Measurements from ENCODE around the gene CALN1.

CALN1 gene

DNA sequence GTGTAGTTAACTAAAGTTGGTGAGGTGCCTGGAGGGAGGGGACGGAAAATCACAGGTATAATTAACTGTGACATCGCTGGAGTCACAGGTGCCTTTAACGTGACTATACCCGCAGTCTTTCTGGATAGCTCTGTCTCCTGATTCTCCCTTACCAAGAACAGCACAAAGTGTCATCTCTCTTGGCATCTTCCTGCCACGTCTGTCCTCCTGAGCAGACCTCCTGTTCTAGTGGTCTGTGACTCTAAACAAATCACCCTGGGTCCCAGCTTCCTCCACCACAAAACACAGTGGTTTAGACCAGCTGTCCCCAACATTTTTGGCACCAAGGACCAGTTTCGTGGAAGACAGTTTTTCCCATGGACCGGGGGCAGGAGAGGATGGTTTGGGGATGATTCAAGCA lies 90.5 kb downstream of the CALN1 start:
- DNase-seq: no peak

DNA sequence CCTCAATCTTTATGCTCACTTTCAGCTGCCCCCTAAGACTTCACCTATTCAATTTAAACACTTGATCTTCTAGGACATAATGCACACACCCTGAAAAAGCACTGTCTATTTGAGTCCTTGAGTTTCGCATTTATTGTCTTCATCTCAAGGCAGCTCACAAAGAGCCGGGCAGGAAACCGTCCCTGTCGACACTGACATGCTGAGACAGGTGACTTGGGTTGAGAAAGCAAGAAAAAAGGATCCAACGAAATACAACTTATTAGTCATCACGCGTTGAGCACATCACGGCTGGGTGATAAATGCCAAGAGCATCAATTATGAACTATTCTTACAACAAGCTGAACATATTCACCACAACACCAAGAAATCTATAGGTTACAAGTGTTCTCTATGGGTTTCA lies 91.1 kb downstream of the CALN1 start:
- no peak for DNase-seq

DNA sequence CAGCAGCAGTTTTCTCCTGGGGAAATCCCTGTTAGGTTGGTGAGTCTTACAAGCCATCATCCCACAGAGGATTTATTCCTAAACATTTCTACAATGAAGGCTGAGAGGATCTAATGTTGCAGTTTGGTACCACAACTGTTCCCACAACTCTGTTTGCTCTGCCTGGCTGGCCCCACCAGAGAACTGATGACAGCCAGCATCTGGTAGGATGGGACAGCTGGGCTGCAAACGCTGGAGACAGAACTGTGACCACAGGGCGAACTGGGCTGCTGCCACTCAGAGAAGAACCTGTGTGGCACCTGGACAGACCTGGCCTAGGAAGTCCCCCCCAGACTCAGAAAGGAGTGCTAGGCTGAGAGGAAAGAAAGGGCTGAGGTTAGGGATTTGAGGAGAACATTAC lies 94.8 kb downstream of the CALN1 start:
- no peak for DNase-seq

DNA sequence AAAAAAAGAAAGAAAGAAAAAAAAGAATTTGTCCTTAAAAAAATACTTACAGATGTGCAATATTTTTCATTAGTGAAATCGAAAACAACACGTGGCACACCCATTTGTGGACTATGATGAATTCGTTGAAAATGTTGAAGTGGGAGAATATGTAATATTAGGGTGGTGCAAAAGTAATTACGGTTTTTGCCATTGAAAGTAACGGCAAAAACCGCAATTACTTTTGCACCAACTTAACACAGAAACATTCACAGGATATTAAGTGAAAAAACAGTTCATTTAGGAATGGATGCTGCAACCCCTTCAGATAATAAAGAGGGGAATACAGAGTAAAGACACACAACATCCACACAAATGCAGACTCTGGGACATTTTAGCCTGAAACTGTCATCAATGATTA lies 96.0 kb downstream of the CALN1 start:
- no peak for DNase-seq

DNA sequence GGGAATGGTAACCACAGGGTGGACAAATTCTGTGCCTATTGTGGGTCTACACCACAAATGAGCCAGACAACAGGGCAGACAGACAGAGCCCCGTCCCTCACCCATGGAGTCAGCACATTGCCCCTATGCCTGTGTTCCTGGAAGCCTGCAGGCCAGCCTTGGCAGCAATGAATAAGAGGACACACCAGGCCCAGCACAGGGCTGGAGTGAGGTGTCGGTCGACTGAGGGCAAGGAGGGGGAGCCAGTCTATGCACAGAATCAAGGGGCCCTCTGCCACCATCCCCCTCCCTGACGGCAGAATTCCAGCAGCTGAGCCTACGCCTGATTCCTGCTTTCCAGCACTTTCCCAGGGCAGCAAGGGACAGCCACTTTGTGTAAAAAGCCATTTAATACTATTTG lies 98.2 kb downstream of the CALN1 start:
- DNase-seq: no peak

DNA sequence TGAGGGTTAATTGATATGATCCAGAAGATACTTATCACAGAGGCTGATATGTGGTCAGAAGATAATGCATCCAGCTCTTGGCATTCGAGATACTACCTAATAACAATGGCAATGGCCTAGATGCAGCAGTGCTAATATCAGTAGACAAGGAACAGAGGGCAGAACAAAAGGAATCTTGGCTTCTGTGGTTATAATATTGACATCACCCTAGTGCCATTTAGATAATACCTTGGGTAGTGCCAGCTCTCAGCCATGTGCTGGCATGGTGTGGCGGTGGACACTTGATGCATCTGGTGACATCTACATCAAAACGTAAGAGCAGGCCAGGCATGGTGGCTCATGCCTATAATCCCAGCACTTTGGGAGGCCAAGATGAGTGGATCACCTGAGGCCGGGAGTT lies 101.8 kb downstream of the CALN1 start:
- no peak for DNase-seq

DNA sequence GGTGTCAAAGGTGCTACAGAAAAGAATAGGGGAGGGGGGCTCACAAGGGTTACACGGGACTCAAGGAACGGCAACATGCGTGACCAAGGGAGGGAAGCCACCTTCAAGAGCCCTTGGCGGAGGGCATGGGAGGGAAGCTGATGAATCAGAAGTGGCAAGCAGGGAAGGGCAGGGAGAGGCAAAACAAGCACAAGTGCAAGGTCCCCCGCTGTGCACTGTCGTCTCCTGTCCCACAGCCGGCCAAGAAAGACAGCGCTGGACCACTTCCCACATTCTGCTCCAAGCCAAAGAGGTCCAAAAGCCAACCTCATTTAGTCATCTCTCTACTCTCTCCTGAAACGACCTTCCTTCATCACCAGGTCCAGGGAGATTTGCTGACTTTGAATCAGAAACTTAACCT lies 102.7 kb downstream of the CALN1 start:
- DNase-seq: no peak

DNA sequence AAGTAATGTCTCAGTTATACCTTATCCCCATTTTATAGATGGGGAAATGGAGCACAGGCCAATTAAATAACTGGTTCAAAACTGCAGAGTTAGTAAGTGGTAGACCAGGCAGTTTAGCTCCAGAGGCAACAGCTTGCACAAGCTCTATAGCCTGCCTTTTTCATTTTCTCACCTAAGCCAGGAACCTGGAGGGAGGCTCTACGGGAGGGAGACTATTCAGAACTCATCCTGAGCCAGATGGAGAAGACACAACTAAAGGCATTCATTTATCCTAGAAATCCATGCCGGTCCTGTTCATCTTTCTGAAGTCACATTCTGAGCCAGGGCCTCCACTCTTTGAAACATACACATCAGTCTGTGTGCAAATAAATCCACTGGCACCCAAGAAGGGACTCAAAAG lies 103.2 kb downstream of the CALN1 start:
- no peak for DNase-seq

DNA sequence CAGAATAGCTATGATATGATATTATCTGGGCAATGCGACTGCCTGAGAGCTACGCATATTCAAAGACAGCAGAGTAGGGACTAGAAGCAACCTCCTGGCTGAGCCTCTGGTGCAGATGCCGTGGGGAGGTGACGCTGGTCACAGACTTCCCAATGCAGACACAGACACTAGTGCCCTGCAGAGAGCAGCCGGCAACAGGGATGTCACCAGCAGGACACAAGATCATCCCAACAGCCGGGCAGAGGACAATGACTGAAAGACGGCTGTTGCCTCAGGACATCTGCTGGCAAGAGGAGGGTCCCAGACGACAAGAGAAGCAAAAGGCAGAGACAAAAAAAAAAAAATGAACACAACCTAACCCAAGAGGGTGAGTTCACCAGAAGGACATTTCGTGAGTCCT lies 104.6 kb downstream of the CALN1 start:
- DNase-seq: no peak

DNA sequence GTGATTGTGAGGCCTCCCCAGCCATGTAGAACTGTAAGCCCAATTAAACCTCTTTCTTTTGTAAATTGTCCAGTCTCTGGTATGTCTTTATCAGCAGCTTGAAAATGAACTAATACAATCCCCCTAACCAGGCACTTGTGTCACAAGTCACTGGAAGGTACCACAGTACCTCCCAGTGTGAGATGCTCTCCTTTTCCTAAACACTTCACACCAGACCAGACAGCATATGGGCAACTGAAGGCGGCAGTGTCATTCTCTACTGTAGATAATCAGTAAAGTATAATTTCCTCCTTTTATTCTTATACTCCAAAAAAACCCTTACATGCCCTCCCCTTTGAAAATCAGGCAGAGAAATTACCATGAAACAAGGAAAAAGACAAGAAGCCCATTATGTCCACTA lies 113.2 kb downstream of the CALN1 start:
- DNase-seq: no peak

DNA sequence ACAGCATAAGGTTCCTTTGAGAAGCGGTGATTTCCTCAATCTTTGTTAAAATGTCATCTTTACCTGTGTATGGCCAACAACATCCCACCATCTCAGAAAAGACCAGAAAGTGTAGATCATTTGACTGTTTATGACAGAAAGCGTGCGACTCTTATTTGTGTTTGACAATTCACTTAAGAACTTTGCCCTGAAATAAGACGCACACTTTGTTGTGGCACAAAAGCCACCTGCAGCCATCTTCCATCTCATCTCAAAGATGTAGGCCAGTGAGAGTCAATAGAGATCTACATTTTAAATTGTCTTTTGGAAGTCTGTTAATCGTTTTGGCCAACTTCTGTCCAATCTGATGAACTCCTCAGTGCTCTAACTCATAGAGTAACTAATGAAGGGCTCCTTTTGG lies 114.0 kb downstream of the CALN1 start:
- no peak for DNase-seq

DNA sequence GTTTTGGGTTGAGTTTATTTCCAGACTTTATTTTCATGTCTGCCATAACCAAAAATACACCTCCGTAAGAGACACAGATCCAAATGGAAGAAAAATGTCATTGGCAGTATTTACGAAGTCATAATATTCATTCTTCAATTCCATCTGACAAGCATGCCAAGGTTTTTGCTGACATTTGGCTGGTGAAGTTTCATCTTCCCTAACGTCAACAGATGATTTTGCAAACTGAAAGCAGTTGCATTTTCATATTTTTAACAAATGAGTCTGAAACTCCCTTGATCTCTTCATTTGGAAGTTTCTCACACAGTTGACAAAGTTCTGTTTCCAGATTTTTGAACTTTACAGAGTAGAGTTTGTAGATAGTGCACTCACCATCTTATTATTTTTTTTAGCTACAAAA lies 114.5 kb downstream of the CALN1 start:
- no peak for DNase-seq

DNA sequence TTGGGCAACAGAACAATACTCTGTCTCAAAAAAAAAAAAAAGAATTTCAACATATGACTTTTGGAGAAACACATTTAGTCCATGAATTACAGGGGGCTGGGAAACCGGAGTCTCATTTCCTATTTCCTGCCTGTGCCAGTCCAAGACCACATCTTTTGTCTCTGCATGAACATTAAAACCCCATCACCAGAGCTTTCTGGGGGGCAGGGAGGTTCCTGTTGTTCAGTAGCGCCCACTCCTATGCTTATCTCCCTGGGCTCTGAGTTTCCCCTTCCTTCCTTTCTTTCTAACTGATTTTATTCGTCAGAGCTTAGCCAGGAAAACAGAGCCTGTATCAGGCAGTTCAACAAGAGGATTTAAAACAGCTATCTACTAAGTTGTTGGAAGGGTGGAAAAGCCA lies 119.3 kb downstream of the CALN1 start:
- peak; percentile 27 for DNase-seq

DNA sequence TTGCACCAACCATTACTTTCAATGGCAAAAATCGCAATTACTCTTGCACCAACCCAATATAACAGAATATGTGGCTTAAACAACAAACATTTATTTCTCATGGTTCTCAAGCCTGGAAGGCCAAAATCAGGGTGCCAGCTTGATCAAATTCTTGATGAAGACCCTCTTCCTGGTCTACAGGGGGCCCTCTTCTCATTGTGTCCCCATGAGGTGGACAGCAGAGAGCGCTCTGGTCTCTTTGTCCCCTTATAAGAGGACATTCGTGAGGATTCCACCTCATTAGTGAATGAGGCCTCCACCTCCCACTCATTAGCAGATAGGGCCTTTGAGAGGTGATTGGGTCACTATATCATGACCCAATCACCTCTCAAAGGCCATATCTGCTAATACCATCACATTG lies 120.0 kb downstream of the CALN1 start:
- no peak for DNase-seq

DNA sequence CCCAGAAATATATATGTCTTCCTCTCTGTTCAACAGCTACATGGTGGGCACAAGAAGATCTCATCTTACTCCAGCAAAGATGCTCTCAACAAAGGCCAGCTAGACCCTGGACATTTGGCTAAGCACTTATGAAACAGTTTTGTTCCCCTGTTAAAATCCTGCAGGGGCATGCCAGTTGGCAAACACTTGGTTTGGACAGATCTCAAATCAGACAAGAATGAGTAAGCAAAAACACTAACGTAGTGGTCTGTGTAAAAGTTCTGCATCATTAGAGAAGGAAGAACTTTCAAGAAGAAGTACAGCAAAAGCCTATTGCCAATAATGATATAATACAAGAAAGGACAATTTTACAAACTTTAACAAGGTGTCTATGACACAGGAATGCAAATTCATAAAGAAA lies 125.6 kb downstream of the CALN1 start:
- DNase-seq: no peak

DNA sequence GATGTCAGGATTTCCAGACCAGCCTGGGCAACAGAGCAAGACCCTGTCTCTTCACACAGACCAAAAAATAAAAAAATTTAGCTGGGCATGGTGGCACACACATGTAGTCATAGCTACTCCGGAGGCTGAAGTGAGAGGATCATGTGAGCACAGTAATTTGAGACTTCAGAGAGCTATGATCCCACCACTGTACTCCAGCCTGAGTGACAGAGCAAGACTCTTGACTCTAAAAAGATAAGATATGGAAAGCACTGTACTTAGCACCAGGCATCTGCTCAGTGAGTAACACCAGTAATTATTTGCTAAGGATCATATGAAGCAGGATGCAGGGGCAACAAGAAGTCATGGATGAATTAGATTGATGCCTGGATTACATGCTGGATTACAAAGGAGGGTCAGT lies 128.8 kb downstream of the CALN1 start:
- DNase-seq: no peak

DNA sequence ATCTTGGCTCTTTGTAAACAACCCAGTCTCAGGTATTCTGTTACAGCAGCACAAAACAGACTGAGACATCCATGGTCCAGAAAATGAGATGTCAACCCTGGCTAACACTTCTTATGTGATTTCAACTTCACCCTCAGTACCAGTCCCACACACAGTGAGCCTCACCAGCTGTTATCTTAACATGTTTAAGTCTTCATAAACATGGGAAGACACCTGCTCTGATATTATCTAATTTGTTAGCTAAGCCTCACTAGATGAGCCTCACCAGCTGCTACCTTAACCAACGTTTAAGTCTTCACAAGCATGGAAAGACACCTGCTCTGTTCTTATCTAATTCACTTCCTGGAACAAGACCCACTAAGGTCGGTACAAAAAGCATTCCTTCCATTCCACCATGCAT lies 130.8 kb downstream of the CALN1 start:
- no peak for DNase-seq

DNA sequence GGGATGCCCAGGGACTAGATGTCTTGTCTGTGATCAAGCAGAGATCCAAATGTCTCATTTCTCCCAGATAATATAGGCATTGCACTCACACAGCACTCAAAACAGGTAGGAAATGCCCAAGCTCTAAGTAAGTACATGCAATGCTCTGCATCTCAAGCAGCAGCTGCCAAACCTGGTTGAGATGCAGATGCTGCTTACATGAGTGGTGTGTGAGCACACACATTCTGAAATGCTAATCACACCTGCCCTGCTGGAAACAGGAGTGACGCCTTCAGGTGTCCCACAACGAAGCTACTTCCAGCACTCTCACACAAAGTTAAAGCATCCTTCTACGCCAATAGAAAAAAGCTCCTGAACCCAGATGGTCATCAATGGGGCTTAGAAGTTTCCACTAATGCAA lies 132.9 kb downstream of the CALN1 start:
- no peak for DNase-seq

DNA sequence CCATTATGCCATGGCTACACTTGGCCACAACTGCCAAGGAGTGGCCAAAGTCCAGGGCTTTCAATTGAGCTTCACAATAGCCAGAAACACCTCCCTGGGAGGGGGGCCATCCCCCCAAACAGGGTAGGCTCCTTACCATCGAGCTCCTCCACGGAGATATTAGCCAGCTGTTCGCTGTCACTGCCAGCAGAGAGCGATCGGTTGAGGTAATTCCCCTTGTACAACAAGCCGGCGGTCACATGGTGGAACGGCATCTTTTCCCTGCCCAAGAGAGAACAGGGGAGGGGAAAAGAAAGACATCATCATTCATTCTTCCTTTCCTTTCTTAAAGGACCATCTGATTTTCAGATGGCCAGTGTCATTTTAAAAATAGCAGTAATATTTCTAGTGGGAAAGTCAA lies 133.6 kb downstream of the CALN1 start:
- no peak for DNase-seq

DNA sequence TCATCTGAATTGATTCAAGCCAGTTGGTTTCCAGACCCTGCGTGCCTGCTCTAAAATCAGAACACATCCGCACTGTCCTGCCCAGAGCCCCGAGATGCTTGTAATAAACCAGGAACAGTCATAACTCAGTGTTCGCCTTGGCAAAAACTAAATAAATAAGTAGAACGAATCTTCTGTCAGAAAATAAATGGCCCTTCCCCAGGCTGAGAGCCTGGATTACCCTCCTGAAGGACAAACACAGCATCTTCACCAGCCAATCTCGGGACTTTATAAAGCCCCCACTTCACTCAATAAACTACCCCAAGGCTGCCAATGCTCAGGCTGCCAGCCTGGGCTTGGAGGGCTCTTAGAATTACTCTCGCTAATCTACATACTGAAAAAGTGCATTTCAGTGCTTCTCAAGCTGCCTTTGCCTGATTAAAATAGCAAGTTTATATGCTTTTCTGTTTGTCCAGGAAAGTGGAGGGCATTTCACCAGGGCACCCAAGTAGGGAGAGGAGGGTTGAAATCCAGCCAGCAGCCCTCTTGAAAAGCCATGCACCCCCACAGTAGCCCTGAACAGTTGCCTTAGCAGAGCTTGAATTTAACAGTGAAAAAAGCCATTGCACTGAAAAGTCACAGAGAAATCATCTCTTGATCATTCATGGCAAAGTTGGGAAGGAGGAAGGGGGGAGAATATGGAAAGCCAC lies 136.6 kb downstream of the CALN1 start:
- no peak for DNase-seq

DNA sequence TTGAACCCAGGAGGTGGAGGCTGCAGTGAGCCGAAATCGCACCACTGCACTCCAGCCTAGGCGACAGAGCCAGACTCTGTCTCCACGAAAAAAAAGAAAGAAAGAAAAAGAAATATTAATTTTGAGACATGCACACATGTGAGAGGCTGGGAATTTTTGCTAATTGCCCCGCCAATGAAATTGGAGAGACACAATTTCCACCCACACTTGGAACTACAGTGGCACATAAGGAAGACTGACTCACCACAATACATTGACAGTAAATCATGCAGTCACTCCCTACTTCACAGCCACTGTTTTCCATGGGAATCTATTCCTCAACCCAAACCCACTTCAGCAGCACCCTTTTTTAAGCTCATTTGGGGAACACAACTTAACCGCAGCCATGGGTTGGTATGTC lies 139.7 kb downstream of the CALN1 start:
- no peak for DNase-seq

DNA sequence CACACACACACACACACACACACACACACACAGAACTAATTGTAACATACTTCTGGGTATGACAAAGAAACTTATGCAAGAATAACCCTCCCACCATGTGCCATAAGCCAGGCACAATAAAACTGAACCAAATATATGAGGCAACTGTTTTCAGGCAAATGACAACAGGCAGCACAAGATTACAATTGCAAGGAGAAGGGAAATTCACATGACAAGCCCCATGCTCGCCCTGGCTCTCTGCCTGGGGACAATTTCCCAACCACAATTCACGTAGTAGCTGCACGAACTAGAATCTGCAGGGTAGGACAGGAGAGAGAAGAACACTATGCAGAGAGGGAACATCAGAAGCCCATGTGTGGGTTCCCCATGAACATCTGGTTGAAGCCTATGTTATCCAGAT lies 143.3 kb downstream of the CALN1 start:
- DNase-seq: no peak

DNA sequence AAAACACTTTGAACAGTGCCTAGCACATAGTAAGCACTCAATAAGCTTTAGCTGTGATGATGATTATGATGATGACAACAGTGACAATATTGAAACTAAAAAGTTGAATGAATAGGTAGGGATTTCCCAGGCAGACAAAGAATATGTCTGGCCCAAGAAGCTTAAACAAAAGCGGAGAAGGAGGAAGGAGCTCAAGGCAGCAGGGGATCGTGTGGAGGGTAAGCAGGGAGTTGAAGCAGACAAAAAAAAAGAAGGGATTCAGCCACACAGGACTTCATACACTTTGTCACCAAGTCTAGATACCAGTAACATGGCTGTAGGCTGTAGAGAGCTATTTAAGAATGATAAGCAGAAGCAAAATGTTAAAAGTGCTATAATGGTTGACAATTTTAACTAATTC lies 144.0 kb downstream of the CALN1 start:
- DNase-seq: no peak

DNA sequence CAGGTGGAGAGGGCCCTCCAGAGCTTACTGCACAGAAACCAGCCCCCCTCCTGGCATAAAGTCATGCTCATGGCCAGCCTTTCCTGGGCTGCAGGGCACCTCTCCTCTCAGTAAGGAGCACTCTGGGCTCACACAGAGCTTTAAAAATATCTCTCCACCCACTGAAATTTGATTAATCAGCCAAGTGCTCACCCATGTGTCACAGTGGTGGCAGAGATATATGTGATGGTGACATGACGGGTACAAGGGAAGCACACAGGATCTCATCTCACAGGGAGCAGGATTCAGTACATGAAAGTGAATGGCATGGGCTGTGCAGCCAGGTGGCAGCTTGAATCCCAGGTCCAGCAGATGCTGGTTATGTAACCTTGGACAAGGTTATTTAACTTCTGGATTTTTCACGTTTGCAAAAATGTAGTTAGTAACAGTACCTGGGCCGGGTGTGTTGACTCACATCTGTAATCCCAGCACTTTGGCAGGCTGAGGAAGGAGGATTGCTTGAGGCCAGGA lies 144.8 kb downstream of the CALN1 start:
- DNase-seq: no peak

DNA sequence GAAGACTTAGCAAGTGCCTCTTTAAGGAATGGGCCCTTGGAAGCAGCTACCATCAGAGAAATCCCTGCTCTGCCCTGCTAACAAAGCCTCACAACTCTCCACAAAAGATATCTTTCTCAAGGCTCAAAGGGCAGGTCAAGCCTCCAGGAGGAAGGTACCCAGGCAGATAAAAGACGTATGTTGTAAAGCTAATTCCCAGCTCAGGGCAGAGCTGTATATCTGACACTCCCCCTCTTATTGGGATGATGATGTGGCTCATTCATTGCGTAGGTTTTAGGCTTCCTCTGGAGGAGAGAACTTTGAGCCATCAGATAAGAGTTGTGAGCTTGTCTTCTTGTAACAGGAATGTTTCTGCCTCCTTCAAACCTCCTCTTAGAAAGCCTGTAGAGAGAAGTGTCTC lies 145.4 kb downstream of the CALN1 start:
- no peak for DNase-seq
